Transverse colon (tissue), 4 donors: ENCODE measurements around the gene SFXN1.

Source experiments
- CTCF ChIP-seq, 5 experiments: fragments of 200-600 bp in 3 of 5; fragments of 450-650 bp in 2 of 5; sonication (generic) in 3 of 5; IDR thresholded peaks; 1 replicate in 2 of 5; 2 replicates in 3 of 5; pipeline ENCODE4 v1.5.1; 2016 to 2017; ENCODE audit warnings: antibody characterized with exemption in 5 of 5, inconsistent platforms in 3 of 5, mild to moderate bottlenecking in 2 of 5, moderate library complexity in 1 of 5
- POLR2AphosphoS5 ChIP-seq, 3 donors: sonication (generic); formaldehyde crosslinking; IDR thresholded peaks; one replicate each; pipeline ENCODE4 v1.6.1; 2016; ENCODE audit warnings: antibody characterized with exemption in 3 of 3

GRCh38 chr5:175470781-175471180, 7.6 kb upstream of the SFXN1 start:
- TF ChIP-seq CTCF (IDR thresholded peaks at IDR 0.05): no peak
- no peak for TF ChIP-seq POLR2AphosphoS5 (IDR thresholded peaks at IDR 0.05)
